ENCODE measurements around the gene TMEM179.

Gene TMEM179

DNA sequence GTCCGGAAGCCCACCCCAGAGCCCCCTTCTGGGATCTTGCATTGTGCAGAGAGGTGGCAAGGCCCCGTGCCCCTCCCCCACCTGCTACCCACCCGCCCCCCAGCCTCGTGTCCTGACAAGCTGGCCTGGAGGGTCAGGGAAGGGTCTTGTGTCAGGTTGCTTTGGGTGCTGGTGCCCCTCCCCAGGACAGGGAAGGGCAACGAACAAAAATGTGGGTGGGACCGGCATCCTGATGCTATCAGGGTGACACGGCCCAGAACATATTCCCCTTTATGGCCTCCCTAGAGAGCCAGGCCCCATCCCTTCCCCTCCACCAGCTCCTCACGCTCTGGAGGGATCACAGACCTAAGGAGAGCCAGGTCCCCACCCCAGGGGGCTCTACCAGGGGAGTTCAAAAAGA lies 38.7 kb upstream of the TMEM179 start:
- TF ChIP-seq, protein P1, sequence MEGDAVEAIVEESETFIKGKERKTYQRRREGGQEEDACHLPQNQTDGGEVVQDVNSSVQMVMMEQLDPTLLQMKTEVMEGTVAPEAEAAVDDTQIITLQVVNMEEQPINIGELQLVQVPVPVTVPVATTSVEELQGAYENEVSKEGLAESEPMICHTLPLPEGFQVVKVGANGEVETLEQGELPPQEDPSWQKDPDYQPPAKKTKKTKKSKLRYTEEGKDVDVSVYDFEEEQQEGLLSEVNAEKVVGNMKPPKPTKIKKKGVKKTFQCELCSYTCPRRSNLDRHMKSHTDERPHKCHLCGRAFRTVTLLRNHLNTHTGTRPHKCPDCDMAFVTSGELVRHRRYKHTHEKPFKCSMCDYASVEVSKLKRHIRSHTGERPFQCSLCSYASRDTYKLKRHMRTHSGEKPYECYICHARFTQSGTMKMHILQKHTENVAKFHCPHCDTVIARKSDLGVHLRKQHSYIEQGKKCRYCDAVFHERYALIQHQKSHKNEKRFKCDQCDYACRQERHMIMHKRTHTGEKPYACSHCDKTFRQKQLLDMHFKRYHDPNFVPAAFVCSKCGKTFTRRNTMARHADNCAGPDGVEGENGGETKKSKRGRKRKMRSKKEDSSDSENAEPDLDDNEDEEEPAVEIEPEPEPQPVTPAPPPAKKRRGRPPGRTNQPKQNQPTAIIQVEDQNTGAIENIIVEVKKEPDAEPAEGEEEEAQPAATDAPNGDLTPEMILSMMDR (IDR thresholded peaks at IDR 0.05; ENCODE audit: low read depth, low read length): no peak

DNA sequence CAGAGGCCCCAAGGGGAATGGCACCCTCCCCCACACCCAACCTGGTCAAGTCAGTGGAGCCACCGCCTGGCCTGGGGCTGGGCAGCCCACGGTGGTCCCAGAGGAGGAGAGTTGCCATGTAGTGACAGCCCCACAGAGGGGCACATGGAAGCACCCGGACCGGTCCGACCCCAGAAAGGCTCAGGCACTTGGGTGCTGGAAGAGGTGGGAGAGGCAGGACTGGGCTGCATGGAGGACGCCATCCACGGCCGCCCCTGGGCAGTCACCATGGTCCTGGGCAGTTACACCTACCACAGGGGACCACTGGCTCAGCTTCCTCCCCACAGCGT lies 37.9 kb upstream of the TMEM179 start:
- DNase-seq: no peak
- TF ChIP-seq, protein P1 (IDR thresholded peaks at IDR 0.05; ENCODE audit: low read depth, low read length): no peak
- no peak overlapping the region for H3K4me3 ChIP-seq (ENCODE audit: low read depth, low read length)

More for the DNA sequence above, 38.7 kb upstream of the TMEM179 start:
- Histone ChIP-seq H3K9me3 (ENCODE audit: severe bottlenecking) (no peaks in the 10 kb centered on the region), H3K4me3 (ENCODE audit: low read depth, low read length) (no peak overlapping the region), H3K27ac (no peak overlapping the region), H3K27me3 (ENCODE audit: insufficient read depth, low read depth, severe bottlenecking) (no peaks in the 10 kb centered on the region), H3K36me3 (no peaks in the 10 kb centered on the region)
- no peak for DNase-seq

DNA sequence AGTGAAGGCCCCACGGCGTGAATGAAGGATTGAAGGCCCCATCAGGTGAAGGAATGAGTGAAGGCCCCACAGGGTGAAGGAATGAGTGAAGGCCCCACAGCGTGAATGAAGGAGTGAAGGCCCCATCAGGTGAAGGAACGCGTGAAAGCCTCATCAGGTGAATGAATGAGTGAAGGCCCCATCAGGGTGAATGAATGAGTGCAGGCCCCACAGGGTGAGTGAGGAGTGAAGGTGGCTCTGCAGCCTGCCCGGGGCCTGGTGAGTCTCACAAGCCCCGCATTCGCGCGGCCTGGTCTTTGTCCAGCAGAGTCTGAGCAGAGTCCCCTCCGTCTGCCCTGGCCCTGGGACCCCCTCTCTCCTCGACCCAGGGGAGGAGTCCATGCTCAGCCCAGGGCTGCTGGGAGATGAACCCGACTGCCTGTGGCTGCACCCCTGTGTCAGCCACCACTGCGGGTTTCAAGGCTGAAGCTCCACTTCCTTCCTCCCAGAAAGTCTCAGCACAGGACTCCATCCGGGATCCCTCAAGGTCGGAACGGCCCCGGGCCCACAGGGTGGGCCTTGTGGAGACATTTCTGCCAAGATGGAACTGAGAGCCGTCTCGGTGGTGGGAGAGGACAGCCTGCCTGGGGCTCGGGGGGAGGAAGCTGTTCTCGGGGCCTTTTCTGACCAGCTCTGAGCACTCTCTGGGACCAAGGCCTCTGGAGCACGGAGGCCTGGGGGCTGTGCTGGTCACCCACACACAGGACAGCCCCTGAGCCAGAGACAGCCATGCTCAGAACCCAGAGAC lies 37.4 kb upstream of the TMEM179 start:
- TF ChIP-seq, protein P1 (IDR thresholded peaks at IDR 0.05; ENCODE audit: low read depth, low read length): no peak
- no peaks in the 10 kb centered on the region for H3K27me3 ChIP-seq (ENCODE audit: insufficient read depth, low read depth, severe bottlenecking)
- no peaks in the 10 kb centered on the region for H3K36me3 ChIP-seq
- no peak overlapping the region for H3K4me3 ChIP-seq (ENCODE audit: low read depth, low read length)
- H3K9me3 ChIP-seq (ENCODE audit: severe bottlenecking): no peaks in the 10 kb centered on the region
- H3K27ac ChIP-seq: no peak overlapping the region
- no peak for DNase-seq

More for the DNA sequence above, 37.9 kb upstream of the TMEM179 start:
- Histone ChIP-seq H3K27ac (no peak overlapping the region), H3K9me3 (ENCODE audit: severe bottlenecking) (no peaks in the 10 kb centered on the region), H3K27me3 (ENCODE audit: insufficient read depth, low read depth, severe bottlenecking) (no peaks in the 10 kb centered on the region), H3K36me3 (no peaks in the 10 kb centered on the region)

DNA sequence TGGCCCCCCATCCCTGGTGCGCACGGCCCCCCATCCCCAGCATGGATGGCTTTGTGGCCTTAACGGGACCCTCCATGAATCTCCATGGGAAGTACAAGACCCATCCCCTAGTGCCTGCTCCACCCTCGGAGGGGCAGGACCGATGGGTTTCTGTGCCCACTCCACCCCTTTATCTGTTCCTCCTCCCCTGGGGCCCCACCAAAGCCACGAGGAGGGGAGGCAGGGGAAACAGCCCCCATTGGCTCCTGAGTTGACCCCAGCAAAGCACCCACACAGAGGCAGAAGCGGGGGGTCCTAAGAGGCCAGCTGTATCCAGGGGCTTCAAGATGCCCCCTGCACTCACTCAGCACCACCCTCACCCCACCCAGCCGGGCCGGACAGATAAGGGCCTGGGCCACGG lies 36.1 kb upstream of the TMEM179 start:
- Histone ChIP-seq H3K36me3 (no peaks in the 10 kb centered on the region), H3K27me3 (ENCODE audit: insufficient read depth, low read depth, severe bottlenecking) (no peaks in the 10 kb centered on the region)

DNA sequence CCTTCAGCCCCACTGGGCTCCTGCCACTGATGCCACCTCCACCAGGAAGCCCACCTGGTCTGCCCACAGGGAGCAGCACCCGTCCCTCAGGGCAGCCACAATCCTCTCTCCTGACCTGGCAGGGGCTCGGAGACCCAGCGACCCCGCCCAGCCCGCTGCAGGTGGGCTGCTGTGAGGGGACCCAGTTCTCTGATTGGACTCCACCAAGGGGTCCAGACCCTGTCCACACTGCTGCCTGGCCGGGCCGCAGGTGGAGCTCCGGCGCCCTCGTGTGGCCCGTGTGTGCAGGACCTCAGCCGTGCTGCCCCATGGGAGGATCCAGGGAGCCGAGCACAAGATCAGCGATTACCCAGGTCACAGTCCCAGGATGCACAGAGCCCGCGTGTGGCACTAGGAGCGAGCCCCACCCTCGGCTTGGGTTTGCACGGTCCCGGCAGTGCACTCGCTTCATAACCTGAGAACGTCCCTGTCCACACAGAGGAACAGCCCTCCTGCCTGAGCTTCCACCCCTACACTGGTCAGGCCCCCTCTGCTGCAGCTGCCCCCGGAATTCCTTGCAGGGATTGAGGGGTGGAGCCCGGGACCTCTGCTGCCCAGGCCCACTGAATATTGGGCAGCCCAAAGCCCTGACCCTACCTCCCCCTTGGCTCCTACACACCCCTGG lies 35.4 kb upstream of the TMEM179 start:
- TF ChIP-seq, protein P1 (IDR thresholded peaks at IDR 0.05; ENCODE audit: low read depth, low read length): peak; percentile 98
- no peaks in the 10 kb centered on the region for H3K9me3 ChIP-seq (ENCODE audit: severe bottlenecking)
- peak overlapping the region; percentile 7; the same call in 1 of the 2 replicates for H3K4me3 ChIP-seq (ENCODE audit: low read depth, low read length)
- H3K36me3 ChIP-seq: no peaks in the 10 kb centered on the region
- peak; percentile 80 for DNase-seq
- no peaks in the 10 kb centered on the region for H3K27me3 ChIP-seq (ENCODE audit: insufficient read depth, low read depth, severe bottlenecking)
- no peak overlapping the region for H3K27ac ChIP-seq

More for the DNA sequence above, 36.1 kb upstream of the TMEM179 start:
- Histone ChIP-seq H3K9me3 (ENCODE audit: severe bottlenecking) (no peaks in the 10 kb centered on the region), H3K27ac (no peak overlapping the region), H3K4me3 (ENCODE audit: low read depth, low read length) (no peak overlapping the region)
- DNase-seq: no peak
- TF ChIP-seq, protein P1 (IDR thresholded peaks at IDR 0.05; ENCODE audit: low read depth, low read length): no peak

Measured in WERI-Rb-1 (cell line).